ENCODE measurements around the gene ZYG11B.
A peak's percentile ranks its signal among the peaks of the same experiment; 100 is the strongest.
"Not testable (repeated sequence)": the region's sequence is repeated elsewhere in the genome, so short reads cannot be mapped to it uniquely, and the experiment has no call there.

The ZYG11B gene

GRCh38 chr1:52684545-52684944 lies 41.7 kb upstream of the ZYG11B start:
- TF ChIP-seq EZH2 (IDR thresholded peaks at IDR 0.05; ENCODE audit: borderline replicate concordance, low read depth, low read length, severe bottlenecking), result no peak
- TF ChIP-seq, protein P1, sequence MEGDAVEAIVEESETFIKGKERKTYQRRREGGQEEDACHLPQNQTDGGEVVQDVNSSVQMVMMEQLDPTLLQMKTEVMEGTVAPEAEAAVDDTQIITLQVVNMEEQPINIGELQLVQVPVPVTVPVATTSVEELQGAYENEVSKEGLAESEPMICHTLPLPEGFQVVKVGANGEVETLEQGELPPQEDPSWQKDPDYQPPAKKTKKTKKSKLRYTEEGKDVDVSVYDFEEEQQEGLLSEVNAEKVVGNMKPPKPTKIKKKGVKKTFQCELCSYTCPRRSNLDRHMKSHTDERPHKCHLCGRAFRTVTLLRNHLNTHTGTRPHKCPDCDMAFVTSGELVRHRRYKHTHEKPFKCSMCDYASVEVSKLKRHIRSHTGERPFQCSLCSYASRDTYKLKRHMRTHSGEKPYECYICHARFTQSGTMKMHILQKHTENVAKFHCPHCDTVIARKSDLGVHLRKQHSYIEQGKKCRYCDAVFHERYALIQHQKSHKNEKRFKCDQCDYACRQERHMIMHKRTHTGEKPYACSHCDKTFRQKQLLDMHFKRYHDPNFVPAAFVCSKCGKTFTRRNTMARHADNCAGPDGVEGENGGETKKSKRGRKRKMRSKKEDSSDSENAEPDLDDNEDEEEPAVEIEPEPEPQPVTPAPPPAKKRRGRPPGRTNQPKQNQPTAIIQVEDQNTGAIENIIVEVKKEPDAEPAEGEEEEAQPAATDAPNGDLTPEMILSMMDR (IDR thresholded peaks at IDR 0.05; ENCODE audit: borderline replicate concordance, extremely low read depth, low read length, poor library complexity, severe bottlenecking), result no peak
- Histone ChIP-seq H3K9ac (ENCODE audit: low read depth, low read length) (no peak overlapping the region), H3K27ac (ENCODE audit: low read length) (no peak overlapping the region), H4K20me1 (ENCODE audit: insufficient read depth, low read length) (0 out of 2 replicates have a peak, but pooled peaks cover 5% of the 10 kb centered on the region), H3K9me3 (ENCODE audit: insufficient read depth, low read length, severe bottlenecking) (no peaks in the 10 kb centered on the region), H3K79me2 (ENCODE audit: insufficient read depth, low read length) (no peaks in the 10 kb centered on the region; the same call in 1 of the 2 replicates), H3K36me3 (ENCODE audit: insufficient read depth, low read length) (peaks cover 43% of the 10 kb centered on the region), H2AFZ (ENCODE audit: low read depth, low read length) (no peak overlapping the region), H3K4me2 (ENCODE audit: insufficient read depth, low read length) (no peak overlapping the region), H3K4me1 (ENCODE audit: insufficient read depth, low read length) (no peaks in the 10 kb centered on the region), H3K4me3 (ENCODE audit: low read depth in 1 of 2, low read length in 2 of 2) (no peak overlapping the region), H3K27me3 (ENCODE audit: insufficient read depth, low read length, poor library complexity) (no peaks in the 10 kb centered on the region)
- DNase-seq (no peak), ATAC-seq (ENCODE audit: insufficient read depth, low read depth) (no peak)

DNA sequence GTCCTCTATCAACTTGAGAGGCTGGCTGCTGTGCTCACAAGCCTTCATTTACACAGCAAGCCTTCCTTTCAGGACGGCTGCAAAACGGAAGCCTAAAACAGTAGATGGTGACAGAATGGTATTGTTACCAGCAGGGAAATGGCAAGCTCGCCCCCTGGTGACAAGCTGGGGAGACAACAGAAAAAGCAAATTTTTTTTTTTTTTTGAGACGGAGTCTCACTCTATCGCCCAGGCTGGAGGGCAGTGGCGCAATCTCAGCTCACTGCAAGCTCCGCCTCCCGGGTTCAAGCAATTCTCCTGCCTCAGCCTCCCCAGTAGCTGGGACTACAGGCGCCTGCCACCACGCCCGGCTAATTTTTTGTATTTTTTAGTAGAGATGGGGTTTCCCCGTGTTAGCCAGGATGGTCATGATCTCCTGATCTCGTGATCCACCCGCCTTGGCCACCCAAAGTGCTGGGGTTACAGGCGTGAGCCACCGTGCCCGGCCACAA lies 39.9 kb upstream of the ZYG11B start:
- TF ChIP-seq, protein P1 (IDR thresholded peaks at IDR 0.05; ENCODE audit: borderline replicate concordance, extremely low read depth, low read length, poor library complexity, severe bottlenecking), result peak; percentile 74
- H3K4me2 ChIP-seq (ENCODE audit: insufficient read depth, low read length); H3K4me1 ChIP-seq (ENCODE audit: insufficient read depth, low read length); H3K4me3 ChIP-seq (ENCODE audit: low read depth in 1 of 2, low read length in 2 of 2); H2AFZ ChIP-seq (ENCODE audit: low read depth, low read length); H3K9me3 ChIP-seq (ENCODE audit: insufficient read depth, low read length, severe bottlenecking); H3K27me3 ChIP-seq (ENCODE audit: insufficient read depth, low read length, poor library complexity); H4K20me1 ChIP-seq (ENCODE audit: insufficient read depth, low read length); H3K79me2 ChIP-seq (ENCODE audit: insufficient read depth, low read length); H3K9ac ChIP-seq (ENCODE audit: low read depth, low read length): not testable (repeated sequence)
- H3K36me3 ChIP-seq (ENCODE audit: insufficient read depth, low read length), result peaks cover 57% of the 10 kb centered on the region
- DNase-seq (peak; percentile 73), ATAC-seq (ENCODE audit: insufficient read depth, low read depth) (peak; percentile 89)
- H3K27ac ChIP-seq (ENCODE audit: low read length), result peak overlapping the region; percentile 15; the same call in 1 of the 2 replicates

GRCh38 chr1:52686830-52687229 lies 39.4 kb upstream of the ZYG11B start:
- Histone ChIP-seq H3K4me2 (ENCODE audit: insufficient read depth, low read length) (no peak overlapping the region), H3K9ac (ENCODE audit: low read depth, low read length) (no peak overlapping the region), H3K4me1 (ENCODE audit: insufficient read depth, low read length) (no peaks in the 10 kb centered on the region), H3K27ac (ENCODE audit: low read length) (no peak overlapping the region), H3K36me3 (ENCODE audit: insufficient read depth, low read length) (peaks cover 61% of the 10 kb centered on the region), H4K20me1 (ENCODE audit: insufficient read depth, low read length) (0 out of 2 replicates have a peak, but pooled peaks cover 5% of the 10 kb centered on the region), H3K79me2 (ENCODE audit: insufficient read depth, low read length) (peaks cover 1% of the 10 kb centered on the region; the same call in 1 of the 2 replicates), H3K27me3 (ENCODE audit: insufficient read depth, low read length, poor library complexity) (no peaks in the 10 kb centered on the region), H3K9me3 (ENCODE audit: insufficient read depth, low read length, severe bottlenecking) (no peaks in the 10 kb centered on the region), H2AFZ (ENCODE audit: low read depth, low read length) (no peak overlapping the region), H3K4me3 (ENCODE audit: low read depth in 1 of 2, low read length in 2 of 2) (no peak overlapping the region)
- DNase-seq (no peak), ATAC-seq (ENCODE audit: insufficient read depth, low read depth) (no peak)
- no peak for TF ChIP-seq EZH2 (IDR thresholded peaks at IDR 0.05; ENCODE audit: borderline replicate concordance, low read depth, low read length, severe bottlenecking)
- TF ChIP-seq, protein P1 (IDR thresholded peaks at IDR 0.05; ENCODE audit: borderline replicate concordance, extremely low read depth, low read length, poor library complexity, severe bottlenecking), result no peak

DNA sequence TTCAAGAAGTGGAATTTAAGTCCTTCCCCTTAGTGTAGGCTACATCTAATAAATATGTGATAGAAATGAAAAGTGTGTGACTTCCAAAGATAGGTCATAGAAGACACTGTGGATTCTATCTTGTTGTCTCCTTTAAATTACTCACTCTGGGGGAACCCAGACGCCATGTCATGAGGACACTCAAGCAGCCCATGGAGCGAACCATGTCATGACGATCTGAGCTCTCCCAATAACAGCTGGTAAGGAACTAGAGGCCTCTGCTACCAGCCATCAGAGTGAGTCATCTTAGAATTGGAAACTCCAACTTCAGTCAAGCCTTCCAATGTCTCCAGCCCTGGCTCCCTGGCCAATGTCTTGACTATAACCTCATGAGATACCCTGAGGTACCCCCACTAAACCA lies 34.4 kb upstream of the ZYG11B start:
- H3K79me2 ChIP-seq (ENCODE audit: insufficient read depth, low read length), result peaks cover 50% of the 10 kb centered on the region

More for the DNA sequence above, 34.4 kb upstream of the ZYG11B start:
- no peaks in the 10 kb centered on the region for H3K9me3 ChIP-seq (ENCODE audit: insufficient read depth, low read length, severe bottlenecking)
- H4K20me1 ChIP-seq (ENCODE audit: insufficient read depth, low read length), result peaks cover 10% of the 10 kb centered on the region; the same call in 1 of the 2 replicates
- ATAC-seq (ENCODE audit: insufficient read depth, low read depth) (no peak), DNase-seq (no peak)
- H3K4me3 ChIP-seq (ENCODE audit: low read depth in 1 of 2, low read length in 2 of 2), result no peak overlapping the region
- H3K4me2 ChIP-seq (ENCODE audit: insufficient read depth, low read length), result no peak overlapping the region
- H3K27me3 ChIP-seq (ENCODE audit: insufficient read depth, low read length, poor library complexity), result no peaks in the 10 kb centered on the region
- no peak overlapping the region for H3K27ac ChIP-seq (ENCODE audit: low read length)
- H2AFZ ChIP-seq (ENCODE audit: low read depth, low read length), result no peak overlapping the region
- H3K36me3 ChIP-seq (ENCODE audit: insufficient read depth, low read length), result peaks cover 57% of the 10 kb centered on the region
- no peak for TF ChIP-seq EZH2 (IDR thresholded peaks at IDR 0.05; ENCODE audit: borderline replicate concordance, low read depth, low read length, severe bottlenecking)
- TF ChIP-seq, protein P1 (IDR thresholded peaks at IDR 0.05; ENCODE audit: borderline replicate concordance, extremely low read depth, low read length, poor library complexity, severe bottlenecking), result no peak
- H3K9ac ChIP-seq (ENCODE audit: low read depth, low read length), result no peak overlapping the region
- peaks cover 16% of the 10 kb centered on the region for H3K4me1 ChIP-seq (ENCODE audit: insufficient read depth, low read length)

Data from DND-41 (cell line).